HG03103 (cell line): ENCODE data around the gene TRIM62.
"Not testable (repeated sequence)": the region's sequence is repeated elsewhere in the genome, so short reads cannot be mapped to it uniquely, and the experiment has no call there.

Experiments
- ATAC-seq: cut with Tn5 transposase; IDR thresholded peaks from one replicate; pipeline ENCODE4 v1.9.1; 2021; ENCODE audit warnings: low read depth; ENCODE audit not compliant: unreplicated experiment

TRIM62 gene

GRCh38 chr1:33140153-33141149 is 41.4 kb downstream of the TRIM62 start:
- no peak for ATAC-seq

- ATAC-seq, result no peak
These were observed 44.0 kb downstream of the TRIM62 start for GRCh38 chr1:33137800-33138199.

GRCh38 chr1:33136041-33136440 is 45.8 kb downstream of the TRIM62 start:
- ATAC-seq, result not testable (repeated sequence)

- ATAC-seq, result no peak
These were observed 48.3 kb downstream of the TRIM62 start for GRCh38 chr1:33133478-33134105.

GRCh38 chr1:33132549-33132948 is 49.3 kb downstream of the TRIM62 start:
- no peak for ATAC-seq

DNA sequence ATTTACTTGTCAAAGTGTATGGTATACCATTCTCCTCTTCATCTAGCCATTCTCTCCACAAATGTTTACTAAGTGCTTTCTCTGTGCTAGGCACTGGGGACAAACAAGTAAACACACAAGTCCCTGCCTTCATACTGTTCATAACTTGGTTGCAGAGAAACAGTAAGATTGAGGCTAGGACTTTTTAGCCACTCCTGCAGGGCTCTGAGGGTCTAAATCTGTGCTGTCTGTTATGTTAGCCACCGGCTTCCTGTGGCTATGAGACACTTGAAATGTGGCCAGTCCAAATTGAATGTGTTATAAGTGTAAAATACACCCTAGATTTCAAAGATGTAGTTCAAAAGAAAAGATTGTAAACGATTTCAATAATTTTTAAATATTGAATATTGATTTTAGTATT is 50.7 kb downstream of the TRIM62 start:
- no peak for ATAC-seq

- no peak for ATAC-seq
These were observed 51.5 kb downstream of the TRIM62 start for GRCh38 chr1:33130297-33130696.

DNA sequence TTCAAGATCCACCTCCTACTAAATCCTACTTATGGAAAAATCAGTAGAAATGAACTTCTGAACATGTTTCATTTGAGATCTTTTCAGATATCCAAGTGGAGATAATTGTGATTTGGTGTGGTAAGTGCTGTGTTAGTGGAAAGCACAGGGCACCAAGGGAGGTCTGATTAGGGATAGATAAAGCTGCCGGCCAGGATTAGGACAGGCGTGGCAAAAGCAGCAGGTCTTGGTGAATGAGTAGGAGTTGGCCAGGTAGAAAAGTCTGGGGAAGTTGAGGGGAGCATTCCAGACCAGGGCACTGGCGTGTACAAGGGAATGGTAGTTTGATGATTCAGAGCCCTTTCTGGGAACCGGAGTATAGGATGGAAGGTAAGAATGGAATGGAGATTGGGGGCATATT is 53.1 kb downstream of the TRIM62 start:
- no peak for ATAC-seq

DNA sequence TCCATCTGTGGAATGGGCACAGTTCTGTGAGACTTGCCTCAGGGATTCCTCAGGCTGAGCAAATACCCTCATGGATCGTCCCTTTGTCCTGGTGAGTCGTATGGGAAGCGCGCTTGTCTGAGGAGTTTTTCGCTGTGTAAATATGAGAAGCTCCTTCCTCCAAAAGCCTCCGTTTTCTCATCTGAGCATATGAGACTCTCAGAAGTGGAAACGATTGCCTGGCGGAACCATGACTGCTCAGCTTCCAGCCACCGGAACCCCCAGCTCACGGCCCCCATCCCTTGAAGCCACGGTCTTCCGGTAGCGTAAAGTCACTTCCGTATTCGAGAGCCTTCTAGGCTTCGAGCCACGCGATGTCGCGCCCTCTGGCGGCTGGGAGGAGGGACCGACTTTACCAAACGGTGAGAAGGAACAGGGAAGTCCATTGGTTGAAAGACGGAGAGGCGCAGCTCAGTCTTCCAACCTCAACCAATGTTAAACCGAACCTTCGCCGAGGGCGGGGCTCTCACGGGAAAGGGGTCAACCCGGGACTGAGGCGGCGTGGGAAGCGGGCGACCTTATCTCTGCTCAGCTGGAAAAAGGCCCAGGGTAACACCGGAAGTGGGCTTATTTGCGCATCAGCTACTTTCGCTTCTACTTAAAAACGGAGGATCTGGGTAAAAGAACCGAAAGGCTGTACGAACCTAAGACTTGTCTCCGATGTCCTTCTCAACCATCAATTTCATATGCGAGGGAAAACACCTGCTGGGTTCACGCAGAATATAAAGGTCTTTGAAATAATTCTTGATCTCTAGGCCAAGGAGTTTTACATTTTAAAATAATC is 54.6 kb downstream of the TRIM62 start:
- ATAC-seq, result peak; percentile 86

- ATAC-seq, result no peak
These were observed 55.3 kb downstream of the TRIM62 start for GRCh38 chr1:33126411-33127000.

GRCh38 chr1:33124647-33125046 is 57.2 kb downstream of the TRIM62 start:
- not testable (repeated sequence) for ATAC-seq

DNA sequence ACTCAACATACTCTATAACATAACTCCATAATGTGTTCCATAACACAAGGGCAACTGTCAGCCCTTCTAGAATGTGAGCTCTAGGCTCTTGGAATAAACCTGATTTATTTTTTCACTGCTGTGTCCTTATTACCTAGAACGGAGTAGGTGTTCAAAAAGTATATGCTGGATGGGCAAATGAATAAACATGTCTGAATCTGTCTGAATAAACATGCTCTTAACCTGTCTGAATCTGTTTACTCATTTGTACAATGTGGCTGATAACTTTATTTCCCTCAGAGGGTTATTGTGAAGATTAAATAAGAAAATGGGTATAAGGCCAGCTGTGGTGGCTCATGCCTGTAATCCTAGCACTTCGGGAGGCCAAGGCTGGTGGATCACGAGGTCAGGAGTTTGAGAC is 58.6 kb downstream of the TRIM62 start:
- no peak for ATAC-seq

GRCh38 chr1:33122483-33123178 is 59.2 kb downstream of the TRIM62 start:
- no peak for ATAC-seq

GRCh38 chr1:33121728-33122127 is 60.1 kb downstream of the TRIM62 start:
- ATAC-seq, result no peak

DNA sequence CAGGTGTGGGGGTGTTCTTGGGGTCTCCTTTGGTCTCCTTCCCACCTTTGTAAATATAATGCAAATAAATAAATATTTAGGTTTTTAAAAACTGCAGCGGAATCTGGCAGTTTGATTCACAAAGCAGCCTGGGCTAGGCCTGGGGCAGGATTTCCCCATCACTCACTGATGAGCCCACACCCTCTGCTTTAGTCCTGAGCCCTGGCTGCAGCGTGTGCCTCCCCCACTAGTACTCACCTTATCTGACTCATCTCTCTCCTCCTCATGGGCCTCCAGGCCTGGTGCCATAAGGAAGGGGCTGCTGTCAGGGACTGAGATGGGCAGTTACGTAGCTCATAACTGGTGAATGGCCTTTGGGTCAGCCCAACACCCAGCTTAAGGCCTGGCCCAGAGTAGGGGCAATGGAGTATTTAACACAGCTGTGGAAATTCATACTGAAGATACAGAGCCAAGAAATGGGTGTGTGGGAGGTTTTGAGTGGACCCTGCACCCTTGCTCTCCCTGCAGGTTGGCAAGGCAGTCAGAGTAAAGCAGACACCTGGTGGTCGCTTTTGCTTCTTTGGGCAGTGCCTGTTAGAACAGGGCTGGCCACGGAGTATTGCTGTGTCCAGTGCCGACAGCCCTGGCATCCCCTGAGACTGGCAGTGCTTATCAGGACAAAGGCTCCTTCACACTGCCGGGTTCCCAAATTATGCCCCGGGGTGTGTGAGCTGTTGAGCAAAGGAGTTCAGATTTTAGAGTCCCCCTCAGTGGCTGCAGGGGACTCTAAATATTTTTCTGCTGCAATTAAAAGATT is 61.2 kb downstream of the TRIM62 start:
- ATAC-seq, result no peak

GRCh38 chr1:33119532-33120217 is 62.2 kb downstream of the TRIM62 start:
- ATAC-seq, result peak; percentile 50

DNA sequence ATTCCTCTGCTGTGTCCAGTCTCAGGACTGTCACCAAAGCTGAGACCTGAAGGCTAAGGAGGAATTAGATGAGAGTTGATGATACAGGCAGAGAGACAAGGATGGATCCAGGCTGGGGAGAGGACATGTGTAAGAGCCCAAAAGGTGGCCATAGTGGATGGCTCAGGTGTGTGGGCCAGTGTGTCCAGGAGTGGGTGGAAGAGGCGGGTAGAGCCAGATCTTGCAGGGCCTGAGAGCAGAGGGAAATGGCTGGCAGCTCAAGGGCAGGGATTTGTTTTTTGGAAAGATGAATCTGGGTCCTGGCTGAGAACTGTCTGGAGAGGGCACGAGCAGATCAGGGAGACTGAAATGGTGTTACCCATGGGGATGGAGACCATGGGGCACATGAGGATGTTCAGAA is 62.8 kb downstream of the TRIM62 start:
- ATAC-seq, result no peak

DNA sequence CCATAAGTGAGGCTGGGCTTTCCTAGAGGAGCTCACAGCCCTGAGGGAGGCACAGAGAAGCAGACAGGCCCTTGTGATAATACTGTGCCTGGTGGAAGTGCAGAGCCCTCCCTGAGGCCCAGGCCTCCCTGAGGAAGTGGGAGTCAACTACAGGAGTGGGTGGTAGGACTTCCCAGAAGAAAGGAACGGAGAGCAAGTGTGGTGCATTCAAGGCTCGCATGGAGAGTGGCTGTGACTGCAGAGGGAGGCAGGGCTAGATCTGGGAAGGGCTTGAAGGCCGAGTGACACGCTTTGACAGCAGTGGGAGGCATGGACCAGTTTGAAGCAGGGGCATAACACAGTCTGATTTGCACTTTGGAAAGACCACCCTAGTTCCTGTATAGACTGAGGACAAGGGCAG is 63.6 kb downstream of the TRIM62 start:
- ATAC-seq, result no peak
